ENCODE measurements around the gene ADM.

ADM gene

DNA sequence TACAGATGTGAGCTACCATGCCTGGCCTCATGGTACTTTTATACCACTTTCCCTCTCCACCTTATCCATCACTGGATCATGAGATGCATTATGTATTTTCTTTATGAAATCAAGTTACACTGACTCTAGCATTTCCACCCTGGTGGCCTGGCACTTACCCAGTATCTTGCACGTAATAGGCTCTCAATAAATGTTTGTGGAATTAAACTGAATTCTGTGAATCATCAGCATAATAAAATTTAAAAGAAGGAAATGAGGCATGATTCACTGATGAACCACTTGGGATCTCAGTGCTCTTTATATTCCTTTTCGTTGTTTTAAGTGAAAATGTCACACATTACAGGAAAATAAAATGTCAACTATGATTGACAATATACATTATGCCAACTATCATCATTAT is 25.1 kb downstream of the ADM start:
- DNase-seq: no peak

DNA sequence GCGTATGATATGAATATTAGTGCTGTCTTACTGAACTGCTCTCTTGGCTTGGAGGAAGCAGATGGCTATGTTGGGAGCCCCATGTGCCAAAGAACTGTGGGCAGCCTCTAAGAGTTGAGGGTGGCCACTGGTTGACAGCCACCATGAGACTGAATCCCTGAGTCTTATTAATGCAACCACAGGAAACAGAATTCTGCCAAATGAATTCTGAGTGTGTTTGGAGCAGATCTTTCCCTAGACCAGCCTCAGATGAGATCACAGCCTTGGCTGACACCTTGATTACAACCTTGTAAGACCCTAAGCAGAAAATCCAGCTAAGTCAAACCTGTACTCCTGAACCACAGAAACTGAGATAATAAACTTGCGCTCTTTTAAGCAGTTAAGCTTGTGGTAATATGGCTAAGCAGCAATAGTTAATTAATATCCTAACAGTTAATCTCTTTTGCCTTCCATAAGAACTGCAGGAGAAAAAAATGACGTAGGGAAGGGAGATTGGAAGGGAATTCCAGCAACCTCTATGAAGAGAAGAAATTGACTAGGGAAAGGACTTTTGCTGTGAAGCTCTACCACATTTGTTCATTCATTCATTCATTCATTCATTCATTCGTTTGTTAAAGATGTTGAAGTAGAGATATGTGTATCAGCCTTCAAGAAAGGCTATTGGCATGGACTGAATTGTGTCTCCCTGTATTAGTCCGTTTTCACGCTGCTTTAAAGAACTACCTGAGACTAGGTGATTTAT is 26.8 kb downstream of the ADM start:
- no peak for DNase-seq

- DNase-seq: no peak
Measured at GRCh38 chr11:10333490-10333889, 28.6 kb downstream of the ADM start.

DNA sequence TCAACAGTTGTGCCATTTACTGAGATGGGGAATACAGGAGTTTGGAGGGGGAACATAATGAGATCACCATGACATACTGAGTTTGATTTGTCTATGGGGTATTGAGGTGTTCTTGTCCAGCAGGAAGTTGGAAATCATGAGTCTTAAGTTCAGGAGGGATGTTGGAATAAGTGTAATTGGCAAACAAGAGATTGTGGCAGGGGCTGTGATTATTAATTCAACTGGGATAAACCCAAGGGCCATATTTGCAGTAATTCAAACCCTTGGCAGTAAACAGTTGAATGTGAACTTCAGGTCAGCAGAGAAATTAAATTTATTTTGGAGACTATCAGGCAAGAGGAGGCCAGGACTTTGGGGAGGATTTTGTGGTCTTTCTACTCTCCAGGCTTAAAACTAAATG is 33.4 kb downstream of the ADM start:
- DNase-seq: no peak

- DNase-seq: no peak
Measured at GRCh38 chr11:10348650-10349280, 43.9 kb downstream of the ADM start.

- no peak for DNase-seq
Measured at GRCh38 chr11:10349281-10349665, 44.4 kb downstream of the ADM start.

DNA sequence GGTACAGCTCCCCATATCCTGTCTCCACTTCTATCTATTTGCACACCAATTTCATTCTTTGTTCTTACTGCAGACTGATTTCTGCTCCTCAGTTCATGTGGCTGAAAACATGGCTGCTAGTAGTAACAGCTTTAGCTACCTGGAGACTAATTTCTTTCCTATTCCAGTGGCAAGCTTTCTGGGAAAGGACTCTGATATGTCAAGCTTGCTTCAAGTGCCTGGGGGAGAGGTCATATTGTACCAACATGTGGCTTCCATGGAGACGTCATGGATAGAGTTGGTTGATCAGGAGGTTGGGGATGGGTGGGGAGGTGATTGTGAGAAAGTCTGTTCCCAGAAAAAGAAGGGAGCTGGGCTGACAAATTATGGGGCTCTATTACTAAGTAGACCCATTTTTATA is 44.9 kb downstream of the ADM start:
- no peak for DNase-seq

DNA sequence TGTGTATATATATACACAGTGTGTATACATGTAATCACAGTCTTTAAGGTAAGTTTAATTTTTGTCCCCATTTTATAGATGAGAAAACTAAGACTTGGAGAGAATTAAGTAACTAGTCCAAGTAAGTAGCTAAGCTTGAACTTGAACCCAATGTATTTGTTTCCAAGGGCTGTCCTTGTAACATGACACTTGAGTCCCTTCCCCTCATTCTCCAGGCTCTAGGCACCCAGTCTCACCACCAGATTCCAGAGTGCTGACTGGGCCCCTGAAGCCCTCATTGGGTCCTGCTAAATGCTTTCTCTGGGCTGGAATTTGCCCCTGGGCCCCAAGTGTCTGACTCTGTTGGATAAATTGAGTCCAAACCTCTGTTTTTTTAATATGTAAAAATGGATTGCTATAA is 45.5 kb downstream of the ADM start:
- no peak for DNase-seq

DNA sequence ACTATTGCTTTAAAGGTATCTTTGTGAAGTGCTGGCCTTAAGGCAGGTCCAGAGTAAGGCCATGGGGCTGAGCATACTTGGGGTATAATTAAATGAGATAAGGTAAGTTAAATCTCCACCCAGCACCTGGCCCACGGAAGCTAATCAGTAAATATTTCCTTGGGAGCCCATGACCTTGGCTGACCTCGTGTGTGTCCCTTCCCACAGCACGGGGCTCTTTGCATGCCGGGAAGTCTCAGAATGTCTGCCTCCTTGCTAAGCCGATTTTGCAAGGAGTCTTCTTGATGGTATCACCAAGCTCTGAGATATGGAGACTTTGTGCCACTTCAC is 46.5 kb downstream of the ADM start:
- DNase-seq: no peak

GRCh38 chr11:10351765-10352641 is 47.1 kb downstream of the ADM start:
- no peak for DNase-seq

DNA sequence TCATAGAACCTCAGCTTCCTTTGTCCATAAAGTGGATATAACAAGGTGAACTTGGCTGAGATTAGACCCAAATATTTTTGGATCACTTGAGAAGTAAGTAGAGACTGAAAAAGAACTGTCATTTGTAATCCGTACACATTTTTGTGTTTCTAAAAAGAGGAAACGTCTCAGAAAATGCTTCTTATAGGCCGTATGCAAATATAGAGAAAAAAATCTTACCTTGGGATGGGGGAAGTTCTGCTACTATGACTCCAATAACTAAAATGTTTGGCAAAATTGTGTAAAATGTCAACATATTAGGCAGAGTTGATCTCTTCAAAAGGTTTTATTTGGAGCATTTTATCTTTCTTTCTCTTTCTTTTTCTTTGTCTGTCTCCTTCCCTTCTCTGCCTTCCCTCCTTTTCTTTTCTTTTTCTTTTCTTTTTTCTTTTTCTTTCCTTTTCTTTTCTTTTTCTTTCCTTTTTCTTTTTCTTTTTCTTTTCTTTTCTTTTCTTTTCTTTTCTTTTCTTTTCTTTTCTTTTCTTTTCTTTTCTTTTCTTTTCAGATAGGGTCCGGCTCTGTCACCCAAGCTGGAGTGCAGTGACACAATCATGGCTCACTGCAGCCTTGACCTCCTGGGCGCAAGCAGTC is 48.2 kb downstream of the ADM start:
- DNase-seq: no peak

DNA sequence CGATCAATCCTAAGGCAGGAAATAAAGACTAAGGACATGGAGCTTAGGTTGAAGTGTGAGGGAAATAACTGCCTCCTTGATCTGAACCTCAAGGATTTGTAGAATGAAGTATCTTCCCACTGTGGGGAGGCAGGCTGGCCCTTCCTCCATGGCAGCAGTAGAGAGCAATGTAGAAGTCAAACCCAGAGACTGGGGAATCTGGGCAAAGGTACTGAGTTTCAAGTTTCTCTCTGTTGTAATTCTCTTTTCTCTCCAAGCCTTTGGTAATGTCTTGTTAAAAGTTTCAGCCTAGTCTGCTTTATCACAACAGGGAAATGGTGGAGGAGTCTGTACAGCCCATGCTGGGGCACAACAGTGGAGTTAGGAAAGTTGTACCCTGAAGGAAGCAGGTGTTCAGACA is 49.5 kb downstream of the ADM start:
- no peak for DNase-seq

- DNase-seq: no peak
Measured at GRCh38 chr11:10355257-10355661, 50.4 kb downstream of the ADM start.

GRCh38 chr11:10356161-10356560 is 51.3 kb downstream of the ADM start:
- DNase-seq: no peak

Measured in NCI-H526 (cell line).